Activated CD8-positive, alpha-beta memory T cell treated with anti-CD3 and anti-CD28 coated beads, Interleukin-2, amount 50 U/mL, for 1 hour (primary cell): ENCODE results near the gene OPCML.

ENCODE experiments used
- DNase-seq: peaks from one replicate; pipeline ENCODE4 v3.0.0-alpha.2; 2020; ENCODE audit errors: extremely low read depth

OPCML gene

GRCh38 chr11:132853886-132854285 lies 678.4 kb downstream of the OPCML start:
- DNase-seq, result no peak

- no peak for DNase-seq
Measured at GRCh38 chr11:132852361-132852760, 679.9 kb downstream of the OPCML start.

GRCh38 chr11:132851247-132851646 lies 681.1 kb downstream of the OPCML start:
- no peak for DNase-seq

GRCh38 chr11:132850266-132850665 lies 682.0 kb downstream of the OPCML start:
- no peak for DNase-seq

DNA sequence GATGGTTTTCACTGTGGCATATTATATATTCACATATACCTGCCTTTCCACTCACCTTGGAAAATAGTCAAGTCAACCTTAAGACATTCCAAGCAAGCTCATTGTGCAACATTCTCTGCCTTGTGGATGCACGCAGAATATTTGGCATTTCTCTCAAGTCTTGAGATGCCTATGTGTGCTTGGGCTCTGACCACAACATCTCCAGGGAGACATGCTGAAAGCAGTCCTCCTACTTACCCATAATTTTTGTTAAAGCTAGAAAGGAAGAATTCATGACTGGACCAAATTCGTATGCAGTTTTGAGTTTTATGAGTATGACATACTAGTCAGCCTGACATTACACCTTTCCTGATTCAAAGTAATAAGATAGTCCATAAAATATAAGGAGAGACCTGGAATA lies 684.0 kb downstream of the OPCML start:
- DNase-seq, result no peak

GRCh38 chr11:132846075-132846474 lies 686.2 kb downstream of the OPCML start:
- DNase-seq, result no peak

DNA sequence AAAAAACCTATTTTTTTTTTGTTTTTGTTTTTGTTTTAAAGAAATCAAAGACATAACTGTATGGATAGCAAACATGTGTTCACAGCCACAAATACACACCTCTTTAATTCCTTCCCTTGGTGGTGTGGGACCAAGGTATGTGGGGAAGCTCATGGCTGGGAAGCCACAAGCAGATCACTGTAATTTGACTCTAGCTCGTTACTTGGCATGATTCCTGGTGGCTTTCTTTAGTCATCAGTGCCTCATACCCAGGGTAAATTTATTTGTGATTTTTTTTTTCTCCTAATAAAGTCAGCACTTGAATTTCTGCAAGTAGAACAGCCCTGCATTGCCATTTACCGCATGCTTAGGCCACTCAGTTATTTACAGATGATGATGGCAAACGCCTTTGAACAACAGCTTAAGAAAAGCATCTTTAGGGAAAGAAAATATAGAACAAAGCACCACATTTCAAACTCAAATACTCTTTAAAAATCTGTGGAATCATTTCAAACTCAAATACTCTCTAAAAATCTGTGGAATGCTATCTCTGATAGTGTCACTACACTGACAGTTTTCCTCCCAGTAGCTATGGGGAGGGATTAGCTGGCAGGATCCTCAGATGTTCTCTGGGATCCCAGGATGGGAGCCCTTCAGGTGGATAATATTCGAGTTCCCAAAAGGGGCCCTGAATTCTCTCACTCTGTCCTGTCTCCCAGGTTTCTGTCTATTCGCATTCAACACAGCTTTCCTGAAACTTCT lies 687.2 kb downstream of the OPCML start:
- DNase-seq, result no peak

DNA sequence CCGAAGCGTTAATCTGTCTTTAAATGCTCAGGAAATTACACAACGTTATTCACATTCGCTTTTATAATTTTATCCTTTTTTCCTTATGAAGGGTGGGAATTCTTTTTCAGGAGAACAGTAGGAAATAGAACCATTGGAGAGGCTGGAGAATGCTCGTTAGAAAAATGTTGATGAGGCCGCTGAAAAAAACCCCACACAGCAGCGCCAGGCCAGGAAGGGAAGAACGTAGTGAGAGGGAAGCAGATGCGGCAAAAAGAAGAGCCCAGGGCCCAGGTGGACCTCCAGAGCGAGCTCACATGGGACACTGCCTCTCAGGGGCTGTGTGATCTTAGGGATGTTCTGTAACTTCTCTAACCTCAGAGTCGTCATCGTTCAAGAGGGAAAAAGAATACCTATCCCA lies 691.6 kb downstream of the OPCML start:
- no peak for DNase-seq

GRCh38 chr11:132840191-132840590 lies 692.1 kb downstream of the OPCML start:
- DNase-seq, result no peak

DNA sequence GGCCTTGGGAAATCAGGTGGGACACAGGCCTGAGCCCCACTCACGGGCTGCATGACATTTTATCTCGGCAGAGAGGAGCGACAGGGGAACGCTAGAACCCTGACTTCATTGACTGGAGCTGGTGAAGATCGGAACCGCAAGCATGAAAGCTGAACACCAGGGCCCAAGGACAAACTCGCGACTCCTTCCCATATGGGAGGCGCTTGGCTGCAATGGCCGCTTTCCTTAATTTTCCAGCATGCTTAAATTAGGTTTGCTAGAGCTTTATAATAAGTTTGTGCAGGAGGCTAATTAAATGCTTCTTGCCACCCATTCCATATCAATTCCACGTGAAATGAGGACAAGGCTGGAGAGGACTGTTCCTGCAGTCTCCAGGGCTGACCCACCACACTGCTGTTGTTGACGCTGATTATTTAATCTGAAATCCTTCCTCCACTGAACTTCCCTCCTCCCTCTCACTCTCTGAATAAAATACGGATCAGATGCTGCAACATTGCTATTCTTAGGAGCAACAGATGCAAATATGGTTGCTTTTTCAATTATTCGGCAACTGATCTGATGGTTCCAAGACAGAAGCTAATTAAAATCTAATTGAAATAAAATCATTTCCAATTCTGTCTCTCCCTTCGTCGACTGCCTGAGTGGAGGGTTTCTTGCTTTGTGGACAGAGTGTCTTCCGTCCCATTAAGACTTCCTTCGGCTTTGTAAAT lies 692.9 kb downstream of the OPCML start:
- no peak for DNase-seq

GRCh38 chr11:132838627-132839026 lies 693.7 kb downstream of the OPCML start:
- no peak for DNase-seq

DNA sequence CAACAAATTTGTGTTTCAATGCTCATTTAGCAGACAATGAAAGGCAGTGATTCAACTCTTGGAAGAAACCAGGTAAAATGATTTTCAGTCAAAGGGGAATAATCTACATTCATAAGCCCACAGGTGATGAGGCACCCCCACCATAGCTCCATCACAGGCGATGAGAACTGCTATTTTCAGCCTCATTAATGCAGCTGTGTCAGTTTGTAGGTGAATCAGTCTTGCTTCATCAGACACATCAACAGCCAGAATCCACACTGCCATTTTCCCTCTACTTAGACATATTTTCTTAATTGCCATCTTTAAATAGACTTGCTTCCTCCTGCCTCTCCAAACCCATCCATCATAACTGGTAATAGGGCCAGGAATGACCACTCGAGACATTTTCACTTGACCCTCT lies 701.0 kb downstream of the OPCML start:
- DNase-seq, result no peak

DNA sequence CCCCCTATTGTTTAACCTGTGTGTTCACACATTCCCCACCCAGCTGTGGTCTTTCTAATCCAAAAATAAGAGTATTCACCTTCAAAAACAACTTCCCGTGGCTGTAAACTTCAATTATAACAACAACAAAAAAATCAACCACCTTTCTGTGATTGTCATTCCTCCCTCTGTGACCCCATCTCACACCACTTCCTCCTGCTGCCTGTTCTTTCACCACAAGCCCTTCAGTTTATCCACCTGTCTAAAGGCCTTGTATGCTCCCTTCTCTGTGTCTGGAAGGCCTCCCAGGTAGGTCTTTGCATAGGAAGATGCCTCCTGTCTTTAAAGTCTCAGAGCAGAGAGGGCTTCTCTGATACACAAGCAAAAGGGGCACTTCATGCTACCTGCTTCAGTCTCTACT lies 707.7 kb downstream of the OPCML start:
- DNase-seq, result no peak

DNA sequence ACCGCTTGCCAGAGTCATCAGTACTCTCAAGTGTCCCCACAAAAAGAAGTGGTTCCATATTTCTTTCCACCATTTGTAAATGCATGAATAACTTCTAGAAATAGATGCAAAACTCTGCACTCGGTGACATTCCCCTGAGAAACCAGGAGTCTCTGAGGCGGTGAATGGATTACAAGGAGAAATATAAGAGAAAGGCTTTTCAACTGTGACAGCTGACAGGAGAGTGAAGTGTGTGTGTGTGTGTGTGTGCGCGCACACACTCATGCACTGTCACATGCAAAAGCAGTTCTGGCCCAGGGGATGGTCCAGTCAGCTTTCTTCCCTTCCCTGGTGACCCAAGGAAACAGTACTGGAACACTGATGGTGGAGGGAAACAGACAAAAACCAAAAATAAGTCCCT lies 710.0 kb downstream of the OPCML start:
- no peak for DNase-seq

- DNase-seq, result no peak
Measured at GRCh38 chr11:132821499-132821898, 710.8 kb downstream of the OPCML start.

DNA sequence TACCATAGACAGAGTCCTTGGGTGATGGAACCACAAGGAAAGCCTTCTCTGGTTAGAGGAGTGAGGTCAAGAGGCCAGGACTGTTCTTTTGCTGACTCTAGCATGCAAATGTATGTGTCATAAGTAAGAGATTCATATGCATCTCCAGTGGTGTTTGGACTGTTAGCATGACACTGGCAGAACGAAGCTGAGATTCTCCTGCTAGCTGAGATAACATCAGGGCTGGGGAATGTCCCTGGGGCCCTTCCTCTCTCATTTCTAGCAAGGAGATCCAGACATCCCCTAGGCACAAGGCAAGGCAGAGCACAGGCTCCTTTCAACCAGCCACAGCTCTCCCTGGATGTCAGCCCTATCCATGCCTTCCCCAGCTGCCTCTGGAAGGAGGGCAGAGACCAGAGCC lies 711.3 kb downstream of the OPCML start:
- DNase-seq, result no peak

- DNase-seq, result no peak
Measured at GRCh38 chr11:132818951-132819350, 713.4 kb downstream of the OPCML start.

DNA sequence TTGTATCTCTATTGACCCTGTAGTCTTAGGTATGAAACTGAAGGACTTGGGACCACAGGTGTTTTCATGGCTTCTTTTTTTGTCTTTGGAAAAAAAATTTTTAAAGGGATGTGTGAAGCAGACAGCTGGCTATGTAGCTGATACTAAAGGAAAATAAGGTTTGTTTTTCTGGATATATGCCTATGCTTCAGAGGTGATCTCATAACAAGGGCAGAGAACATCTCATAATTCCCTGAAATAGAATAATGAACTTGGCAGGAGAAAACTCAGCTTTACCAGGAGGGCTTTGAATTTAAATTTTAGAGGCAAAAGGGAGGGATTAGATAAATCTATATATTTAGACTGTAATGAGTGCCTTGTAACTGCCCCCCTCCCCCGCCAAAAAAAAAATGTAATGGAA lies 714.9 kb downstream of the OPCML start:
- DNase-seq, result no peak

- no peak for DNase-seq
Measured at GRCh38 chr11:132814410-132814809, 717.9 kb downstream of the OPCML start.

- no peak for DNase-seq
Measured at GRCh38 chr11:132811649-132812048, 720.7 kb downstream of the OPCML start.

- DNase-seq, result no peak
Measured at GRCh38 chr11:132809070-132809469, 723.2 kb downstream of the OPCML start.

DNA sequence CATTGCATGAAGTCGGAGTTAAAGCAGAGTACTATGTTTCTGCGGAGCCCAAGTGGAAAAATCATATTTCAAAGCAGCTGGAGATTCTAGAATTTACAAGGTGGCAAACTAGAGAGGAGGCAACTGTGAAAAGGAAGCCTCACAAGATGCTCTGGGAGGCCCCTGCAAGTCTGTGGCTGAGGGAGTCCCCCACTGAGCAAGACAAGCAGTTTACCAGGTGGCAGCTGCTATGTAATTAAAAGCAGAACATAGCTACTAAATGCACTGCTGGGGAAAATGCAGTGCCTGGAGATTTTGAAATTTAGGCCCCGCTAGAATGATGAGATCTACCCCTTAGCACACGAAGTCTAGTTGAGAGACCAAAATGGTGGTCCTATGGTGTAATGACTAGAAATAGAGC lies 728.0 kb downstream of the OPCML start:
- no peak for DNase-seq

DNA sequence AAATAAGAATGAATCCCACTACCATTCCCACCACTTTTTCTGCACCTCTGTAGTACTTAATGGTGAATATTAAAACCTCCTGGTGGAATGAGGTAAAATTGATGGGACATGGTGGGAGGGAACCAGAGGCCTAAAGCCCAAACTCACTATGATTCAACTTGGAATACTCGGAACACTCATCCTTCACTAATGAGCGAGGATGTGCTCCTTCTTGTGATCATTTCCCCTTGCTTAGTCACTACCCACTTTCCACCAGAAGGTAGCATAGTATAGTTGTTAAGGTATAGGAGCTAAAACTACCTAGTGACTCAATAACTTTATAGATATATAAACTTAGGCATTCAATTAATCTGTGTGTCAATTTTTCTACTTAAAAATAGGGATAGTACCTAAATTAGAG lies 728.9 kb downstream of the OPCML start:
- no peak for DNase-seq

- DNase-seq, result no peak
Measured at GRCh38 chr11:132802947-132803346, 729.4 kb downstream of the OPCML start.
